B cell (primary cell): ENCODE results near the gene ALOX12. TPM values are rescaled to one million over a fixed set of nuclear protein-coding genes. Genes with fewer than 3 reads are reported as not detected.
"Not testable (repeated sequence)": the region's sequence is repeated elsewhere in the genome, so short reads cannot be mapped to it uniquely, and the experiment has no call there.

Experiments
- ATAC-seq: fragments of 200-7000 bp; cut with Tn5 transposase; one replicate; pipeline ENCODE4 v1.10.0; 2021; ENCODE audit warnings: low read depth, mild to moderate bottlenecking, moderate number of reproducible peaks, moderate library complexity
- CTCF ChIA-PET: fragments of 350-600 bp; sonication (Branson Sonifier 250); formaldehyde crosslinking; loops from one replicate; lab custom pipeline; 2021; ENCODE audit warnings: antibody characterized with exemption, inconsistent platforms; lab: Charles Lee
- POLR2A ChIA-PET: fragments of 350-600 bp; sonication (Branson Sonifier 250); formaldehyde crosslinking; loops from one replicate; lab custom pipeline; 2021; ENCODE audit warnings: antibody characterized with exemption; lab: Charles Lee
- DNase-seq: peaks from one replicate; pipeline ENCODE4 v3.0.0; 2013
- H2AFZ ChIP-seq: 2 replicates; pipeline ENCODE4 v1.6.1; 2012; ENCODE audit warnings: mild to moderate bottlenecking, low read depth, low read length; ENCODE audit not compliant: insufficient read depth, poor library complexity, severe bottlenecking
- H3K27ac ChIP-seq, 2 donors: 1 replicate in 1 of 2; 2 replicates in 1 of 2; pipeline ENCODE4 v1.5.1; 2012 to 2013; ENCODE audit warnings: low read length in 2 of 2, mild to moderate bottlenecking in 2 of 2, moderate library complexity in 1 of 2
- H3K27me3 ChIP-seq, 4 experiments: fragments of 200-600 bp in 1 of 4; sonication (generic) in 1 of 4; replicated peaks in 1 of 4; 1 replicate in 2 of 4; 2 replicates in 2 of 4; pipeline versions ENCODE4 v1.6.1 to v1.7.0; 2013 to 2016; ENCODE audit warnings: low read length in 3 of 4, mild to moderate bottlenecking in 2 of 4, mixed read lengths in 1 of 4, moderate library complexity in 1 of 4; ENCODE audit not compliant: insufficient read depth in 4 of 4, control insufficient read depth in 3 of 4; ENCODE audit errors: control extremely low read depth in 1 of 4
- H3K36me3 ChIP-seq, 2 experiments: replicated peaks in 1 of 2; 1 replicate in 1 of 2; 2 replicates in 1 of 2; pipeline versions ENCODE4 v1.6.1 to v1.7.1; 2013; ENCODE audit warnings: low read length in 1 of 2; ENCODE audit not compliant: insufficient read depth in 2 of 2, control insufficient read depth in 1 of 2; ENCODE audit errors: control extremely low read depth in 1 of 2, extremely low read depth in 1 of 2
- H3K4me1 ChIP-seq, 2 donors: fragments of 200-600 bp in 1 of 2; sonication (generic) in 1 of 2; 1 replicate in 1 of 2; 2 replicates in 1 of 2; pipeline versions ENCODE4 v1.5.1 to v1.6.1; 2013 to 2017; ENCODE audit warnings: low read length in 2 of 2; ENCODE audit not compliant: control insufficient read depth in 2 of 2, insufficient read depth in 2 of 2
- H3K4me2 ChIP-seq: replicated peaks from 2 replicates; pipeline ENCODE3; 2012; ENCODE audit warnings: mild to moderate bottlenecking, low read depth, low read length; ENCODE audit not compliant: poor library complexity, severe bottlenecking
- H3K4me3 ChIP-seq, 5 experiments: fragments of 200-600 bp in 1 of 5; sonication (generic) in 1 of 5; 1 replicate in 3 of 5; 2 replicates in 2 of 5; pipeline versions ENCODE4 v1.5.1 to v1.7.0; 2011 to 2016; ENCODE audit warnings: low read length in 4 of 5, mild to moderate bottlenecking in 4 of 5, low read depth in 2 of 5, control low read depth in 1 of 5, moderate library complexity in 1 of 5; ENCODE audit not compliant: insufficient read depth in 1 of 5; ENCODE audit errors: control extremely low read depth in 1 of 5, extremely low read depth in 1 of 5
- H3K79me2 ChIP-seq: fragments of 200-600 bp; sonication (generic); one replicate; pipeline ENCODE4 v1.6.0; 2016; ENCODE audit warnings: low read length; ENCODE audit not compliant: control insufficient read depth, insufficient read depth
- H3K9ac ChIP-seq: fragments of 200-600 bp; sonication (generic); 2 replicates; pipeline ENCODE4 v1.6.1; 2017; ENCODE audit warnings: mild to moderate bottlenecking, low read length, moderate library complexity
- H3K9me3 ChIP-seq, 3 donors: one replicate each; pipeline versions ENCODE4 v1.6.1 to v1.7.1; 2013; ENCODE audit warnings: low read length in 2 of 3; ENCODE audit not compliant: control insufficient read depth in 2 of 3, insufficient read depth in 1 of 3; ENCODE audit errors: control extremely low read depth in 1 of 3
- H4K20me1 ChIP-seq: 2 replicates; pipeline ENCODE4 v1.6.0; 2012; ENCODE audit warnings: mild to moderate bottlenecking, low read length; ENCODE audit not compliant: insufficient read depth, control insufficient read depth, poor library complexity, severe bottlenecking
- H3K27ac Mint-ChIP-seq: one replicate; pipeline ENCODE4 v1.8.0; 2021; ENCODE audit warnings: mixed read lengths
- H3K27me3 Mint-ChIP-seq: one replicate; pipeline ENCODE4 v1.8.0; 2021; ENCODE audit warnings: mixed read lengths
- H3K4me1 Mint-ChIP-seq: one replicate; pipeline ENCODE4 v1.8.0; 2021; ENCODE audit warnings: mixed read lengths
- H3K4me3 Mint-ChIP-seq: one replicate; pipeline ENCODE4 v1.8.0; 2021; ENCODE audit warnings: mixed read lengths
- H3K9me3 Mint-ChIP-seq: one replicate; pipeline ENCODE4 v1.8.0; 2022; ENCODE audit warnings: mixed read lengths; ENCODE audit not compliant: insufficient read depth
- EZH2 ChIP-seq: IDR thresholded peaks from 2 replicates; pipeline ENCODE4 v1.6.1; 2012; ENCODE audit warnings: borderline replicate concordance, low read depth, mild to moderate bottlenecking, moderate library complexity, low read length; ENCODE audit not compliant: insufficient read depth, poor library complexity, severe bottlenecking
- WGBS: methylation state at CpG from one replicate; pipeline ENCODE4 v1.1.5; 2013; ENCODE audit warnings: missing lambda C conversion rate; ENCODE audit not compliant: insufficient coverage; 5-methylcytosine and 5-hydroxymethylcytosine counted together
- intact Hi-C: fragments of 100-400 bp; cut with micrococcal nuclease; formaldehyde crosslinking; loops from one replicate; pipeline ENCODE4 v1.10.0; 2022
- polyA plus RNA-seq: library from polyadenylated mRNA; depleted of rRNA; stranded (reverse); fragments of >200 nt; gene quantifications from 2 replicates; pipeline ENCODE4 v1.2.3, GENCODE V29; 2012
- total RNA-seq, 2 donors: library from RNA; stranded (reverse); fragments of 120-200 nt in 1 of 2; gene quantifications; 1 replicate in 1 of 2; 2 replicates in 1 of 2; pipeline versions ENCODE4 v1.2.3 to v1.2.4, GENCODE V29; 2013 to 2022
- TF ChIP-seq, protein P1 (sequence below): fragments of 200-600 bp; IDR thresholded peaks from one replicate; pipeline ENCODE4 v1.8.0; 2022; ENCODE audit warnings: antibody characterized with exemption, mild to moderate bottlenecking

ALOX12 gene
- total and polyA plus RNA-seq, 2 donors (not counting 1 experiment from before 2014, with no cell fraction given): 0.07 TPM; not detected in 1

DNA sequence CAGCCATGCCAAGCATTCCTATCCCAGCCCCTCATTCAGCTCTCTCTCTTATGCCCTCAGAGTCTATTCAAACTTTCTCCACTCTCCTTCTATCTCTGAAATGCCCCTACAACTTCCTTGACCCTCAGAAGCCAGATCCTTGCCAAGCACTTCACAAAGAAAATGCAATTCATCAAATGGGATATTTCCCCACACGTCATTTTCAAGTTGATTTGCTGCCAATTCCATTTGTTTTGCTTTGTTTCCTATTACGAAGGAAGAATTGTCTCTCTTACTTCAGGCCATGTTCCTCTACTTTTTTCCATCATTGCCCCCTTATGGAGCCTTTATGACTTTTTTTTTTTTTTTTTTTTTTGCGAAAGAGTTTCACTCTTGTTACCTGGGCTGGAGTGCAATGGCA lies 9.2 kb upstream of the ALOX12 start:
- H2AFZ ChIP-seq: no peak overlapping the region
- POLR2A ChIA-PET: no interaction called here
- H3K4me2 ChIP-seq: no peak overlapping the region
- H3K9ac ChIP-seq: no peak overlapping the region
- no peak overlapping the region for H3K27ac ChIP-seq
- 88% methylated on average over 2 of the region's 3 CpGs for WGBS
- no peaks in the 10 kb centered on the region for H3K27me3 ChIP-seq
- no peaks in the 10 kb centered on the region for H3K4me1 ChIP-seq
- no peaks in the 10 kb centered on the region for H3K9me3 ChIP-seq
- Mint-ChIP-seq H3K9me3 (no peaks in the 10 kb centered on the region), H3K4me1 (no peaks in the 10 kb centered on the region), H3K4me3 (no peak overlapping the region), H3K27ac (no peak overlapping the region), H3K27me3 (no peaks in the 10 kb centered on the region)
- TF ChIP-seq, protein P1, sequence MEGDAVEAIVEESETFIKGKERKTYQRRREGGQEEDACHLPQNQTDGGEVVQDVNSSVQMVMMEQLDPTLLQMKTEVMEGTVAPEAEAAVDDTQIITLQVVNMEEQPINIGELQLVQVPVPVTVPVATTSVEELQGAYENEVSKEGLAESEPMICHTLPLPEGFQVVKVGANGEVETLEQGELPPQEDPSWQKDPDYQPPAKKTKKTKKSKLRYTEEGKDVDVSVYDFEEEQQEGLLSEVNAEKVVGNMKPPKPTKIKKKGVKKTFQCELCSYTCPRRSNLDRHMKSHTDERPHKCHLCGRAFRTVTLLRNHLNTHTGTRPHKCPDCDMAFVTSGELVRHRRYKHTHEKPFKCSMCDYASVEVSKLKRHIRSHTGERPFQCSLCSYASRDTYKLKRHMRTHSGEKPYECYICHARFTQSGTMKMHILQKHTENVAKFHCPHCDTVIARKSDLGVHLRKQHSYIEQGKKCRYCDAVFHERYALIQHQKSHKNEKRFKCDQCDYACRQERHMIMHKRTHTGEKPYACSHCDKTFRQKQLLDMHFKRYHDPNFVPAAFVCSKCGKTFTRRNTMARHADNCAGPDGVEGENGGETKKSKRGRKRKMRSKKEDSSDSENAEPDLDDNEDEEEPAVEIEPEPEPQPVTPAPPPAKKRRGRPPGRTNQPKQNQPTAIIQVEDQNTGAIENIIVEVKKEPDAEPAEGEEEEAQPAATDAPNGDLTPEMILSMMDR: no peak
- no peak for TF ChIP-seq EZH2
- ATAC-seq: no peak
- H3K4me3 ChIP-seq: no peak overlapping the region
- no peak for DNase-seq
- H4K20me1 ChIP-seq: no peaks in the 10 kb centered on the region
- H3K36me3 ChIP-seq: no peaks in the 10 kb centered on the region
- CTCF ChIA-PET: interaction anchor here (0.6 kb wide), 1 partner anchor 616 kb away, joined by 3 read pairs; no protein-coding TSS in a partner anchor
- H3K79me2 ChIP-seq: no peaks in the 10 kb centered on the region
- intact Hi-C loops: no loop called here

DNA sequence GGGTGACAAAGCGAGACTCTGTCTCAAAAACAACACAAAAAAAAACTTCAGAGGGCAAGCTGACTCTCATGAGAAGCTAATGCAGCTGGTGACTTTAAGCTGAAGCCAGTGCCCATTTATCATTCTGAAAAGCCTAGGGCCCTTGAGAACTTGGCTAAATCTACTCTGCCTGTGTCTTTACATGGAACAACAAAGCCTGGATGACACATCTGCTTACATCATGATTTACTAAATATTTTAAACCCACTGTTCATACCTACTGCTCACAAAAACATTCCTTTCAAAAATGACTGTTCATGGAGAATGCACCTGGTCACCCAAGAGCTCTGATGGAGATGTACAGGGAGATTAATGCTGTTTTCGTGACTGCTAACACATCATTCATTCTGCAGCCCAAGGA lies 6.1 kb upstream of the ALOX12 start:
- H3K9me3 Mint-ChIP-seq: no peaks in the 10 kb centered on the region
- ChIA-PET CTCF (interaction anchor here (1.0 to 2.2 kb wide), 2 partner anchors 15 to 75 kb away, joined by 3 to 9 read pairs; no protein-coding TSS in a partner anchor), POLR2A (no interaction called here)
- TF ChIP-seq, protein P1: no peak
- no peak for TF ChIP-seq EZH2
- Histone ChIP-seq H2AFZ (no peak overlapping the region), H3K9me3 (no peaks in the 10 kb centered on the region), H3K4me2 (no peak overlapping the region), H3K4me1 (no peaks in the 10 kb centered on the region), H3K27ac (no peak overlapping the region), H3K79me2 (no peaks in the 10 kb centered on the region), H4K20me1 (no peaks in the 10 kb centered on the region), H3K36me3 (no peaks in the 10 kb centered on the region), H3K4me3 (no peak overlapping the region), H3K9ac (no peak overlapping the region), H3K27me3 (no peaks in the 10 kb centered on the region)
- DNase-seq (no peak), ATAC-seq (no peak)
- peaks cover 1% of the 10 kb centered on the region for H3K4me1 Mint-ChIP-seq
- no peak overlapping the region for H3K4me3 Mint-ChIP-seq
- H3K27me3 Mint-ChIP-seq: no peaks in the 10 kb centered on the region
- WGBS: 90% methylated on average over 2 of the region's 2 CpGs
- intact Hi-C loops: no loop called here
- H3K27ac Mint-ChIP-seq: no peak overlapping the region

DNA sequence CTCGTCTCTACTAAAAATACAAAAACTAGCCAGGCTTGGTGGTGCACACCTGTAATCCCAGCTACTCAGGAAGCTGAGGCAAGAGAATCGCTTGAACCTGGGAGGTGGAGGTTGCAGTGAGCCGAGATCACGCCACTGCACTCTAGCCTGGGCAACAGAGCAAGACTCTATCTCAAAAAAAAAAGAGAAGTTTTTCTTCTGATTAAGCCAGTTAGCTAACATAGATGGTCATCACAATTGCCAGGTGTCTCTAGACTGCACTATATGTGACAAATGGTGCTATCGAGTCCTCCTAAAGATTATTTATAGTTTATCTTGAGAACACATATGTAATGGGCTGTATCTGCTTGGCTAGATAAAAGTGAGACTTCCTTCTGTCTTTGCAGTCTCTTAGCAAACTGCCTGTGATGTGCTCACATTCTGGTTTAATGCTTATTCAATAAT lies 2.2 kb upstream of the ALOX12 start:
- H3K4me1 Mint-ChIP-seq, H3K27ac ChIP-seq, ATAC-seq, H3K9me3 ChIP-seq, H3K4me3 ChIP-seq, H3K4me2 ChIP-seq, H3K79me2 ChIP-seq, H2AFZ ChIP-seq, H3K27me3 ChIP-seq, DNase-seq, H3K9ac ChIP-seq, H3K4me3 Mint-ChIP-seq, POLR2A ChIA-PET, intact Hi-C loops, H3K9me3 Mint-ChIP-seq, H3K4me1 ChIP-seq, H3K27ac Mint-ChIP-seq, H3K27me3 Mint-ChIP-seq: not testable (repeated sequence)
- WGBS: 83% methylated on average over 1 of the region's 5 CpGs
- Histone ChIP-seq H4K20me1 (peaks cover 20% of the 10 kb centered on the region), H3K36me3 (peaks cover 4 to 17% of the 10 kb centered on the region in 2 experiments)
- CTCF ChIA-PET: interaction anchor here (0.8 to 2.5 kb wide), 7 partner anchors 8 to 83 kb away, joined by 3 to 6 read pairs (median 3); no protein-coding TSS in a partner anchor
